H9 (cell line): ENCODE measurements around the gene FBLN1. TPM values are rescaled to one million over a fixed set of nuclear protein-coding genes. Genes with fewer than 3 reads are reported as not detected.

Experiments used
- DNase-seq: peaks from one replicate; pipeline ENCODE4 v3.0.0-alpha.2; 2017
- H2AFZ ChIP-seq: one replicate; pipeline ENCODE4 v1.6.1; 2013; ENCODE audit warnings: mild to moderate bottlenecking, low read length, control low read depth, moderate library complexity
- H2AK5ac ChIP-seq: 2 replicates; pipeline ENCODE4 v1.6.1; 2013; ENCODE audit warnings: low read length, control low read depth, mixed read lengths; ENCODE audit not compliant: insufficient read length
- H2BK120ac ChIP-seq: one replicate; pipeline ENCODE4 v1.6.1; 2013; ENCODE audit warnings: low read depth, mild to moderate bottlenecking, low read length, control low read depth, inconsistent platforms; ENCODE audit not compliant: poor library complexity, severe bottlenecking
- H2BK12ac ChIP-seq: 2 replicates; pipeline ENCODE4 v1.6.1; 2013; ENCODE audit warnings: low read length, control low read depth, mixed read lengths, low read depth; ENCODE audit not compliant: insufficient read length
- H2BK15ac ChIP-seq: 2 replicates; pipeline ENCODE4 v1.6.1; 2013; ENCODE audit warnings: low read depth, low read length, control low read depth
- H2BK20ac ChIP-seq: one replicate; pipeline ENCODE4 v1.6.1; 2013; ENCODE audit warnings: low read depth, mild to moderate bottlenecking, low read length, control low read depth, inconsistent platforms; ENCODE audit not compliant: poor library complexity, severe bottlenecking
- H2BK5ac ChIP-seq: 2 replicates; pipeline ENCODE4 v1.6.1; 2013; ENCODE audit warnings: low read length, control low read depth, mixed read lengths; ENCODE audit not compliant: insufficient read length
- H3K14ac ChIP-seq: 2 replicates; pipeline ENCODE4 v1.6.1; 2013; ENCODE audit warnings: low read length, control low read depth; ENCODE audit not compliant: insufficient read depth
- H3K18ac ChIP-seq: 2 replicates; pipeline ENCODE4 v1.6.1; 2013; ENCODE audit warnings: low read depth, mild to moderate bottlenecking, mixed read lengths, low read length, control low read depth; ENCODE audit not compliant: insufficient read length
- H3K23ac ChIP-seq: 2 replicates; pipeline ENCODE4 v1.6.1; 2013; ENCODE audit warnings: low read length, control low read depth, mixed read lengths, low read depth; ENCODE audit not compliant: insufficient read length
- H3K23me2 ChIP-seq: 2 replicates; pipeline ENCODE4 v1.6.1; 2013; ENCODE audit warnings: low read depth, mild to moderate bottlenecking, mixed read lengths, low read length, control low read depth; ENCODE audit not compliant: insufficient read length, poor library complexity, severe bottlenecking
- H3K27ac ChIP-seq: 2 replicates; pipeline ENCODE4 v1.5.1; 2013; ENCODE audit warnings: low read length, control low read depth, mixed read lengths, low read depth; ENCODE audit not compliant: insufficient read length
- H3K27me3 ChIP-seq: 2 replicates; pipeline ENCODE4 v1.6.1; 2013; ENCODE audit warnings: low read length, control low read depth, inconsistent platforms; ENCODE audit not compliant: insufficient read depth
- H3K4ac ChIP-seq: 2 replicates; pipeline ENCODE4 v1.6.1; 2013; ENCODE audit warnings: low read depth, mild to moderate bottlenecking, control low read depth, inconsistent platforms, low read length, moderate library complexity
- H3K4me1 ChIP-seq: 2 replicates; pipeline ENCODE4 v1.6.1; 2013; ENCODE audit warnings: low read length, control low read depth, inconsistent platforms; ENCODE audit not compliant: insufficient read depth
- H3K4me2 ChIP-seq: 2 replicates; pipeline ENCODE4 v1.6.1; 2013; ENCODE audit warnings: low read length, control low read depth, mixed read lengths; ENCODE audit not compliant: insufficient read length, insufficient read depth
- H3K56ac ChIP-seq: 2 replicates; pipeline ENCODE4 v1.6.1; 2013; ENCODE audit warnings: low read depth, mild to moderate bottlenecking, mixed read lengths, low read length, control low read depth; ENCODE audit not compliant: insufficient read length
- H3K79me1 ChIP-seq: 2 replicates; pipeline ENCODE4 v1.6.1; 2013; ENCODE audit warnings: low read depth, mild to moderate bottlenecking, moderate library complexity, low read length, control low read depth, inconsistent platforms; ENCODE audit not compliant: insufficient read depth, poor library complexity, severe bottlenecking
- H3K79me2 ChIP-seq: 2 replicates; pipeline ENCODE4 v1.6.1; 2013; ENCODE audit warnings: low read length, control low read depth, inconsistent platforms; ENCODE audit not compliant: insufficient read depth
- H3K9ac ChIP-seq: 2 replicates; pipeline ENCODE4 v1.6.1; 2013; ENCODE audit warnings: low read length, control low read depth, mixed read lengths; ENCODE audit not compliant: insufficient read length; ENCODE audit errors: extremely low read depth
- H3K9me3 ChIP-seq: one replicate; pipeline ENCODE4 v1.6.1; 2013; ENCODE audit warnings: low read depth, low read length, inconsistent platforms; ENCODE audit not compliant: control insufficient read depth
- H3T11ph ChIP-seq: one replicate; pipeline ENCODE4 v1.6.1; 2013; ENCODE audit warnings: mild to moderate bottlenecking, low read length, control low read depth, inconsistent platforms
- H4K20me1 ChIP-seq: one replicate; pipeline ENCODE4 v1.6.1; 2013; ENCODE audit not compliant: control insufficient read depth, insufficient read length, insufficient read depth
- H4K5ac ChIP-seq: 2 replicates; pipeline ENCODE4 v1.6.1; 2013; ENCODE audit warnings: low read depth, mild to moderate bottlenecking, mixed read lengths, low read length, control low read depth; ENCODE audit not compliant: insufficient read length
- H4K8ac ChIP-seq: replicated peaks from 2 replicates; pipeline ENCODE4 v1.6.1; 2013; ENCODE audit warnings: low read length, control low read depth, mixed read lengths, low read depth; ENCODE audit not compliant: insufficient read length
- H4K91ac ChIP-seq: 2 replicates; pipeline ENCODE4 v1.6.1; 2013; ENCODE audit warnings: low read depth, mild to moderate bottlenecking, moderate library complexity, mixed read lengths, low read length, control low read depth; ENCODE audit not compliant: insufficient read length
- H3K27ac Mint-ChIP-seq, 3 experiments: 2 replicates in 2 of 3; 3 replicates in 1 of 3; pipeline ENCODE4 v1.8.0; 2020 to 2021; ENCODE audit warnings: mixed read lengths in 3 of 3, mild to moderate bottlenecking in 1 of 3, moderate library complexity in 1 of 3
- H3K27me3 Mint-ChIP-seq: 2 replicates; pipeline ENCODE4 v1.8.0; 2021; ENCODE audit warnings: low read depth, mild to moderate bottlenecking, moderate library complexity, mixed read lengths
- H3K36me3 Mint-ChIP-seq, 3 experiments: 2 replicates in 2 of 3; 3 replicates in 1 of 3; pipeline ENCODE4 v1.8.0; 2020 to 2021; ENCODE audit warnings: low read depth in 3 of 3, mixed read lengths in 3 of 3; ENCODE audit not compliant: insufficient read depth in 1 of 3
- H3K4me1 Mint-ChIP-seq, 2 experiments: 2 replicates each; pipeline ENCODE4 v1.8.0; 2020; ENCODE audit warnings: mixed read lengths in 2 of 2
- H3K4me3 Mint-ChIP-seq, 2 experiments: 2 replicates in 1 of 2; 3 replicates in 1 of 2; pipeline ENCODE4 v1.8.0; 2020 to 2021; ENCODE audit warnings: mild to moderate bottlenecking in 2 of 2, mixed read lengths in 2 of 2, moderate library complexity in 1 of 2
- H3K9me3 Mint-ChIP-seq, 2 experiments: 2 replicates in 1 of 2; 3 replicates in 1 of 2; pipeline ENCODE4 v1.8.0; 2020; ENCODE audit warnings: mild to moderate bottlenecking in 2 of 2, mixed read lengths in 2 of 2, moderate library complexity in 1 of 2
- WGBS: extraction: QIAGEN DNeasy Blood & Tissue Kit; methylation state at CpG from one replicate; pipeline ENCODE4 v1.1.7; 2013; ENCODE audit warnings: missing lambda C conversion rate, low lambda C conversion rate, mixed read lengths; ENCODE audit not compliant: insufficient read length; ENCODE audit errors: extremely low coverage; 5-methylcytosine and 5-hydroxymethylcytosine counted together
- total RNA-seq: library from RNA; stranded (reverse); gene quantifications from 2 replicates; pipeline ENCODE4 v1.2.1, GENCODE V29; 2021
- TF ChIP-seq, protein P1 (sequence below): fragments of 200-600 bp; sonication (generic); conservative IDR thresholded peaks from 3 replicates; pipeline ENCODE4 v1.8.0; 2021; ENCODE audit warnings: antibody characterized with exemption, mild to moderate bottlenecking

FBLN1 gene
- total RNA-seq, 1 experiment from 2014 or later, result 140 TPM

DNA sequence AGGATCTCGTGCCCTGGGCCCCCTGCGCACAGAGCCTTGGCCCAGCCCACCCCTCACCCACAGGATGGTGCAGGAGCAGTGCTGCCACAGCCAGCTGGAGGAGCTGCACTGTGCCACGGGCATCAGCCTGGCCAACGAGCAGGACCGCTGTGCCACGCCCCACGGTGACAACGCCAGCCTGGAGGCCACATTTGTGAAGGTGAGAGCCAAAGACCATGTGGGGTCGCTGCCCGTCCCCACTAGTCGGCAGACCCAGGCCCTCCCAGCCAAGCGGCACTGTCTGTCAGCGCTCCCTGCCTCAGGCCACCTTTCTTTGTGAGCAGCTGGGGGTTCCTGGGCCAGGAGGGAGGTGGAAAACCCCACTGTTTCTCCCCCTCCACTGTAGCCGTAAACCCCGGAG is 22.8 kb downstream of the FBLN1 start:
- no peak overlapping the region; the same call in 1 of the 2 replicates for H3K14ac ChIP-seq
- H3K79me2 ChIP-seq, result no peaks in the 10 kb centered on the region
- H3K23ac ChIP-seq, result no peak overlapping the region
- no peak overlapping the region for H2BK12ac ChIP-seq
- WGBS, result no CpG with 5 or more reads among the region's 15 CpGs
- no peaks in the 10 kb centered on the region for H3K9me3 ChIP-seq
- H3K23me2 ChIP-seq, result no peaks in the 10 kb centered on the region
- no peak overlapping the region for H3K4me3 Mint-ChIP-seq
- H3K18ac ChIP-seq, result no peak overlapping the region
- H2BK20ac ChIP-seq, result no peak overlapping the region
- no peak overlapping the region for H3K9ac ChIP-seq
- no peaks in the 10 kb centered on the region for H3K79me1 ChIP-seq
- H3K4me2 ChIP-seq, result no peak overlapping the region
- H3K27me3 ChIP-seq, result no peaks in the 10 kb centered on the region
- H3K36me3 Mint-ChIP-seq, result peaks cover 14 to 75% (median 63%) of the 10 kb centered on the region in 3 experiments; a peak in 6 of 7 replicates
- no peak overlapping the region for H2BK120ac ChIP-seq
- no peaks in the 10 kb centered on the region; the same call in 1 of the 2 replicates for H3K4me1 ChIP-seq
- no peaks in the 10 kb centered on the region for H4K20me1 ChIP-seq
- no peak overlapping the region for H3K27ac ChIP-seq
- no peak for DNase-seq
- H4K5ac ChIP-seq, result no peak overlapping the region
- H2AK5ac ChIP-seq, result no peak overlapping the region
- no peak overlapping the region for H3T11ph ChIP-seq
- no peak overlapping the region for H2AFZ ChIP-seq
- TF ChIP-seq, protein P1, sequence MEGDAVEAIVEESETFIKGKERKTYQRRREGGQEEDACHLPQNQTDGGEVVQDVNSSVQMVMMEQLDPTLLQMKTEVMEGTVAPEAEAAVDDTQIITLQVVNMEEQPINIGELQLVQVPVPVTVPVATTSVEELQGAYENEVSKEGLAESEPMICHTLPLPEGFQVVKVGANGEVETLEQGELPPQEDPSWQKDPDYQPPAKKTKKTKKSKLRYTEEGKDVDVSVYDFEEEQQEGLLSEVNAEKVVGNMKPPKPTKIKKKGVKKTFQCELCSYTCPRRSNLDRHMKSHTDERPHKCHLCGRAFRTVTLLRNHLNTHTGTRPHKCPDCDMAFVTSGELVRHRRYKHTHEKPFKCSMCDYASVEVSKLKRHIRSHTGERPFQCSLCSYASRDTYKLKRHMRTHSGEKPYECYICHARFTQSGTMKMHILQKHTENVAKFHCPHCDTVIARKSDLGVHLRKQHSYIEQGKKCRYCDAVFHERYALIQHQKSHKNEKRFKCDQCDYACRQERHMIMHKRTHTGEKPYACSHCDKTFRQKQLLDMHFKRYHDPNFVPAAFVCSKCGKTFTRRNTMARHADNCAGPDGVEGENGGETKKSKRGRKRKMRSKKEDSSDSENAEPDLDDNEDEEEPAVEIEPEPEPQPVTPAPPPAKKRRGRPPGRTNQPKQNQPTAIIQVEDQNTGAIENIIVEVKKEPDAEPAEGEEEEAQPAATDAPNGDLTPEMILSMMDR, result no peak
- H2BK5ac ChIP-seq, result no peak overlapping the region
- no peak overlapping the region for H4K91ac ChIP-seq
- no peaks in the 10 kb centered on the region for H3K9me3 Mint-ChIP-seq
- peaks cover 2 to 3% of the 10 kb centered on the region in 2 experiments; a peak in 1 of 4 replicates for H3K4me1 Mint-ChIP-seq
- no peak overlapping the region for H2BK15ac ChIP-seq
- H4K8ac ChIP-seq, result peak overlapping the region; percentile 64
- H3K4ac ChIP-seq, result no peak overlapping the region
- no peak overlapping the region for H3K27ac Mint-ChIP-seq
- H3K27me3 Mint-ChIP-seq, result no peaks in the 10 kb centered on the region
- no peak overlapping the region for H3K56ac ChIP-seq
